HuH-7 (cell line): ENCODE measurements around the gene ARG1.

ENCODE experiments used
- DNase-seq: peaks from one replicate; pipeline ENCODE4 v3.0.0; 2011; ENCODE audit warnings: low spot score

The ARG1 gene

GRCh38 chr6:131586543-131586942 is 13.5 kb downstream of the ARG1 start:
- no peak for DNase-seq

- DNase-seq, result no peak
These were observed 14.9 kb downstream of the ARG1 start for GRCh38 chr6:131587909-131588308.

- DNase-seq, result no peak
These were observed 15.6 kb downstream of the ARG1 start for GRCh38 chr6:131588643-131589042.

GRCh38 chr6:131592935-131593334 is 19.9 kb downstream of the ARG1 start:
- DNase-seq, result no peak

GRCh38 chr6:131594074-131594473 is 21.0 kb downstream of the ARG1 start:
- DNase-seq, result no peak

- DNase-seq, result peak; percentile 8
These were observed 24.4 kb downstream of the ARG1 start for GRCh38 chr6:131597446-131597845.

GRCh38 chr6:131600716-131601115 is 27.7 kb downstream of the ARG1 start:
- no peak for DNase-seq

- no peak for DNase-seq
These were observed 29.8 kb downstream of the ARG1 start for GRCh38 chr6:131602781-131603312.

- no peak for DNase-seq
These were observed 40.4 kb downstream of the ARG1 start for GRCh38 chr6:131613296-131613925.

GRCh38 chr6:131615275-131615674 is 42.2 kb downstream of the ARG1 start:
- DNase-seq, result no peak

- peak; percentile 85 for DNase-seq
These were observed 55.0 kb downstream of the ARG1 start, which contains the start of gene MED23 for GRCh38 chr6:131627724-131628682. TSS of gene MED23 (minus strand) at chr6:131628242. CDS start at chr6:131628049, 193 bp downstream.

- DNase-seq, result no peak
These were observed 55.7 kb downstream of the ARG1 start for GRCh38 chr6:131628726-131629125.

GRCh38 chr6:131629651-131630050 is 56.6 kb downstream of the ARG1 start:
- no peak for DNase-seq

GRCh38 chr6:131631625-131632289 is 58.7 kb downstream of the ARG1 start:
- no peak for DNase-seq
